ENCODE data around the gene RABL2B.

Gene RABL2B

DNA sequence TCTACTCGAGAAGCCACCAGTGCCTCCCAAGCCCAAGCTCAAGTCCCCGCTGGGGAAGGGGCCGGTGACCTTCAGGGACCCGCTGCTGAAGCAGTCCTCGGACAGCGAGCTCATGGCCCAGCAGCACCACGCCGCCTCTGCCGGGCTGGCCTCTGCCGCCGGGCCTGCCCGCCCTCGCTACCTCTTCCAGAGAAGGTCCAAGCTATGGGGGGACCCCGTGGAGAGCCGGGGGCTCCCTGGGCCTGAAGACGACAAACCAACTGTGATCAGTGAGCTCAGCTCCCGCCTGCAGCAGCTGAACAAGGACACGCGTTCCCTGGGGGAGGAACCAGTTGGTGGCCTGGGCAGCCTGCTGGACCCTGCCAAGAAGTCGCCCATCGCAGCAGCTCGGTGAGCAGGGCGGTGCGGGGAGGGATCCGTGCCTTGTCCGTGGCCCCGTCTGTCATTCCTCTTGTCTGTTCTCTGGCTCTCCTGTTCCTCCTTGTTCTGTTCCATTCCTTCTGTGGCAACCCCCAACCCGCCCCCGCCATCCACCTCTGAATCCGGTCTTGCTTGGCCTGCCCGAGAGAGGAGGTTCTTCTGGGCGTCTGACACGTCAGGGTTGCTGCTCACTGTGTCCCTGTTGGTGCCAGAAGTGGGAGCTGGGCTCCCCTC lies 61.3 kb downstream of the RABL2B start:
- DNase-seq, result no peak

DNA sequence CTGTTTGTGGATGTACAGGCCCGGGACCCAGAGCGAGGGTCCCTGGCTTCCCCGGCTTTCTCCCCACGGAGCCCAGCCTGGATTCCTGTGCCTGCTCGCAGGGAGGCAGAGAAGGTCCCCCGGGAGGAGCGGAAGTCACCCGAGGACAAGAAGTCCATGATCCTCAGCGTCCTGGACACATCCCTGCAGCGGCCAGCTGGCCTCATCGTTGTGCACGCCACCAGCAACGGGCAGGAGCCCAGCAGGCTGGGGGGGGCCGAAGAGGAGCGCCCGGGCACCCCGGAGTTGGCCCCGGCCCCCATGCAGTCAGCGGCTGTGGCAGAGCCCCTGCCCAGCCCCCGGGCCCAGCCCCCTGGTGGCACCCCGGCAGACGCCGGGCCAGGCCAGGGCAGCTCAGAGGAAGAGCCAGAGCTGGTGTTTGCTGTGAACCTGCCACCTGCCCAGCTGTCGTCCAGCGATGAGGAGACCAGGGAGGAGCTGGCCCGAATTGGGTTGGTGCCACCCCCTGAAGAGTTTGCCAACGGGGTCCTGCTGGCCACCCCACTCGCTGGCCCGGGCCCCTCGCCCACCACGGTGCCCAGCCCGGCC lies 62.1 kb downstream of the RABL2B start:
- no peak for DNase-seq

GRCh38 chr22:50720301-50721256 lies 62.9 kb downstream of the RABL2B start:
- DNase-seq, result no peak

- no peak for DNase-seq
These were observed 63.6 kb downstream of the RABL2B start for GRCh38 chr22:50719814-50720300.

DNA sequence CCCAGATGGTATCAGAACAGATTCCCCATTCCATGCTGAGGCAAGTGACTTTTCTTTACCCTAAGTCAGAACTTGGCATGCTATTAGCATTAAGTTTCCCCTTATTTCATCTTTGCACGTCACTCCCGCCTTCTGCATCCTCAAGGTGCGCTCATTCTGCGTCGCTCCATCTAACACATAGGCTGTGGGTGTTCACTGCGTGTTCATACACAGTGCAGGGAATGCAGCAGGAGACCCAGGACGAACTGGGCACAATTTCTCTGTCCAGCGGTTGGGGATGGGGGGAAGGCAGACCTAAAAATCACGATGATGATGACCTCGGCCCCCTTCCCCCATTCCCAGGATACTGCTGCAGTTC lies 65.1 kb downstream of the RABL2B start:
- no peak for DNase-seq

DNA sequence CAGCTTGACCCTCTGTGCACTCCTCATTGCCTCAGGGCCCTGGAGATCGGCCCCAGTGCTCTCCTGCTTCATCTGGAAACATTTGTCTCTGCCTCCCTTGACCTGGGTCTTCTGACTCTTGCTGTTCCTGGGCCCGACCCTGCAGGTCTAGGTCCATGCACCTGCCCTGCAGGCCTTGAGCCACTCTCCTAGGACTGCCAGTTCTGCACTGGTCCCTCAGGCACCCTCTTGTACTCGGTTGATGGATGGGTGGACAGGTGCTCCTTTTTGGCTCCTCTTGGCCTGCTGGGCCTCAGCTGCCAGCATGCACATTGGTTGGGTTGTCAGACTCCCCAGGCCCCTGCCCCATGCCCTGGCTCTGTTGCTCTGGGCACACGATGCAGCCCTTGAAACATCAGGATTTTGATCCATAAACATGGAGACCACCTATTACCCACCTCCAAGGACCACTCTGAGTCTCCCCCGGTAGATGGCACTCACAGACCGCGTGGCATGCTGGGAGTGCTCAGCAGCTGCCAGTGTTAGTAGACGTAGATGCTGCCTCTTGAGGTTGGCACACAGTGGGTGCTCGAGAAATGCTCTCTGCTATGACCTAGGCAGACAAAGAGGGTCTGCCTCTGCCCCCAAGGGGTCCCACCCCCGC lies 65.6 kb downstream of the RABL2B start:
- DNase-seq, result no peak
